GM12864 (cell line): ENCODE measurements around the gene PCSK6.
A peak's percentile ranks its signal among the peaks of the same experiment; 100 is the strongest.

Experiments
- DNase-seq: peaks from one replicate; pipeline ENCODE4 v3.0.0-alpha.2; 2011; ENCODE audit warnings: low read depth
- H3K4me3 ChIP-seq: 2 replicates; pipeline ENCODE4 v1.5.1; 2011; ENCODE audit warnings: mild to moderate bottlenecking, low read depth, low read length, control low read depth
- TF ChIP-seq, protein P1 (sequence below): IDR thresholded peaks from 2 replicates; pipeline ENCODE4 v1.5.1; 2011; ENCODE audit warnings: low read depth, mild to moderate bottlenecking, moderate library complexity, low read length, control low read depth, inconsistent platforms; ENCODE audit errors: missing control alignments

PCSK6 gene

DNA sequence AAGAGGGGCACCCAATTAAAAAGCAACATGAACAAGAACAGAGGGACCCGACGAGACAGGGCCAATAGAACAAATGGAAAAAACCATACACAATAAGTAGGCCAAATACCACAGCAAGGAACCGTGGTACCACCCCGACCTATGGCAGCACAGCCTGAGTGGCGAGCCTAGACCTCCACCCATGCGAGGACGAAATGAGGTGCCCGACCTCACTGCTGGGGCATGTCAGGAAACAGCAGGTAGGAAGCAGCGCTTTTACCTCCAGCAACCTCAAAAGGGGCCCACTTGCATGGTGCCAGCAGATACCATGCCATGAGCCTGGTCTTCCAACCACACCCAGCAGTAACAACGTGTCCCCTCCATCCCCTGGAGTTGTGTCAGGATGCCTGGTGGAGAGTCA is 77.9 kb downstream of the PCSK6 start:
- TF ChIP-seq, protein P1, sequence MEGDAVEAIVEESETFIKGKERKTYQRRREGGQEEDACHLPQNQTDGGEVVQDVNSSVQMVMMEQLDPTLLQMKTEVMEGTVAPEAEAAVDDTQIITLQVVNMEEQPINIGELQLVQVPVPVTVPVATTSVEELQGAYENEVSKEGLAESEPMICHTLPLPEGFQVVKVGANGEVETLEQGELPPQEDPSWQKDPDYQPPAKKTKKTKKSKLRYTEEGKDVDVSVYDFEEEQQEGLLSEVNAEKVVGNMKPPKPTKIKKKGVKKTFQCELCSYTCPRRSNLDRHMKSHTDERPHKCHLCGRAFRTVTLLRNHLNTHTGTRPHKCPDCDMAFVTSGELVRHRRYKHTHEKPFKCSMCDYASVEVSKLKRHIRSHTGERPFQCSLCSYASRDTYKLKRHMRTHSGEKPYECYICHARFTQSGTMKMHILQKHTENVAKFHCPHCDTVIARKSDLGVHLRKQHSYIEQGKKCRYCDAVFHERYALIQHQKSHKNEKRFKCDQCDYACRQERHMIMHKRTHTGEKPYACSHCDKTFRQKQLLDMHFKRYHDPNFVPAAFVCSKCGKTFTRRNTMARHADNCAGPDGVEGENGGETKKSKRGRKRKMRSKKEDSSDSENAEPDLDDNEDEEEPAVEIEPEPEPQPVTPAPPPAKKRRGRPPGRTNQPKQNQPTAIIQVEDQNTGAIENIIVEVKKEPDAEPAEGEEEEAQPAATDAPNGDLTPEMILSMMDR: no peak
- H3K4me3 ChIP-seq: no peak overlapping the region
- DNase-seq: no peak

- H3K4me3 ChIP-seq: no peak overlapping the region
- TF ChIP-seq, protein P1: no peak
- DNase-seq: no peak
Observed at GRCh38 chr15:101411085-101411484, 78.4 kb downstream of the PCSK6 start.

- no peak for DNase-seq
- H3K4me3 ChIP-seq: no peak overlapping the region
- TF ChIP-seq, protein P1: no peak
Observed at GRCh38 chr15:101410612-101411011, 78.9 kb downstream of the PCSK6 start.

DNA sequence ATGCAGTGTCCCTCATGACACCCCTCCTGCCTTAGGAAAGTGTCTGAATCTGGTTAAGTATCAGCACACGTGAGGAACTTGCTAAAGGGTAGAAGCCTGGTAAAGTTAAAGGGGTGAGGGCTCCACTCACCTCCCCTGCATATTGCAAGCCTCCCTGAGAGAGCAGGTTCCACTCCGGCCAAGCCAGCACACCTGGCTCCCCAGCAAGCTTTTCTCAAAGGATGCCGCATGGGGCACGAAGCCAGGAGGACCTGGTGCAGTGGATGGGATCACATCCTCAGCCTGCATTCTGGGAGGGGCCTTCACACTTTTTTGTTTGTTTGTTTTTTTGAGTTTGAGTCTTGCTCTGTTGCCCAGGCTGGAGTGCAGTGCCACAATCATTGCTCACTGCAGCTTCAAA is 79.9 kb downstream of the PCSK6 start:
- DNase-seq: no peak
- TF ChIP-seq, protein P1: no peak
- no peak overlapping the region for H3K4me3 ChIP-seq

- TF ChIP-seq, protein P1: no peak
- DNase-seq: no peak
- no peak overlapping the region for H3K4me3 ChIP-seq
Observed at GRCh38 chr15:101407966-101408775, 81.3 kb downstream of the PCSK6 start.

DNA sequence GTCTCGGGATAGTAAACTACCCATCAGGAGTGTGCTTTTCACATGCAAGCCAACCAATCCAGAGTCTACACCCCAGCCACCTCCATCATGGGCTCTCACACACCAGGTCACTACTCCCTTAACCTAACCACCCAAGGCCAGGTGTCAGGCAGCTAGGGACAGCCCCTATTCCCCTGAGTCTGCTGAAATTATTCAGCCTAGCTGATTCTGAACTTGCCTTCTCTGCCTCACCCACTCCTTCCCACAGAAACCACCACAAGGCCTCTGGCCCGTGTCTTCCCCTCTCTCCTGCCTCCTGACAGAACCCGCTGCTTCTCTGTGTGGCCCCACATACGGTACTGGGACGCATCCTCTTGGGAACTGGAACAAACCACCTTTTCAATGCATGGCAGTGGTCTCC is 82.1 kb downstream of the PCSK6 start:
- TF ChIP-seq, protein P1: no peak
- no peak overlapping the region for H3K4me3 ChIP-seq
- DNase-seq: peak; percentile 10

DNA sequence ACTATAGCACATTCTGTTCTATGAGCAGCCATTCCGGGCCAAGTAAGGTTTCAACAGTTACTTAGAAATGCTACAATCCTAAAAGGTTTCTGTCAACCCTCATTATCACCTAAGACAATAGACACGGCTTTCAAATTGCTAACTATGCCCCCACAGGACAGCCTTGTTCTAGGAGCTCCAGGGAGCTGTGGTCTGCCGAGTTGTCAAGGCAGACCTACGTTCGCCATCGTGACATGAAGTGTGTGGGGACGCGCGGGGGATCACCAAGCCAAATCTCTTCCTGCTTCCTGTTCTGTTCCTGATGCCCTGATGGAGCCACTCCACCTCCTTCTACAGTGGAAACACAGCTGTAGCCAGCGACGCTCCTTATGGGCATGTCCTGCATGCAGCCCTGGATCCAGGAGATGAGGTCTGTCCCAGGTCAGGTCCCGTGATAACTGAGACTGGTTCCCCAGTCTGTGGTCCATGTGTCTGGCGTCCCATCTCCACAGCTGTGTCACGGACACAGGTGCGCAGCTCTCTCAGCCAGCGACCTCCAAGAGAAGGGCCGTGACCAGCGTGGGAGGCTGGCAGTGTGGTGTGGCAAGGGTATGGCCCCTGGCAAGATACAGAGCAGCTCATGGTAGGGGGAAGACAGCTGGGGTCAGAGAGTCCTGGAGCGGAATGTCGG is 82.8 kb downstream of the PCSK6 start:
- TF ChIP-seq, protein P1: no peak
- H3K4me3 ChIP-seq: no peak overlapping the region
- DNase-seq: no peak
